Fibroblast of skin of right biceps (primary cell): Measurements from ENCODE around the gene SLCO2B1.
"Not testable (repeated sequence)": the region's sequence is repeated elsewhere in the genome, so short reads cannot be mapped to it uniquely, and the experiment has no call there.

Source experiments
- DNase-seq: peaks from one replicate; pipeline ENCODE4 v3.0.0-alpha.2; 2013

SLCO2B1 gene

GRCh38 chr11:75150879-75151278 is at the start of gene SLCO2B1:
Gene SLCO2B1, plus strand, starts transcription at chr11:75151107. Its CDS starts 275 bp downstream, at chr11:75151382.
- no peak for DNase-seq

- no peak for DNase-seq
These were observed 49.3 kb upstream of the SLCO2B1 start for GRCh38 chr11:75101424-75102128.

- peak; percentile 68 for DNase-seq
These were observed 47.4 kb upstream of the SLCO2B1 start for GRCh38 chr11:75103380-75104026.

- no peak for DNase-seq
These were observed 45.4 kb upstream of the SLCO2B1 start for GRCh38 chr11:75105462-75105925.

GRCh38 chr11:75105967-75106681 is 44.8 kb upstream of the SLCO2B1 start:
- DNase-seq = not testable (repeated sequence)

- DNase-seq = peak; percentile 19
These were observed 43.7 kb upstream of the SLCO2B1 start for GRCh38 chr11:75107187-75107586.

- DNase-seq = no peak
These were observed 38.7 kb upstream of the SLCO2B1 start for GRCh38 chr11:75112200-75112599.

GRCh38 chr11:75113030-75113429 is 37.9 kb upstream of the SLCO2B1 start:
- DNase-seq = no peak

- no peak for DNase-seq
These were observed 36.4 kb upstream of the SLCO2B1 start for GRCh38 chr11:75114465-75114864.

GRCh38 chr11:75118577-75118976 is 32.3 kb upstream of the SLCO2B1 start:
- DNase-seq = no peak

- DNase-seq = no peak
These were observed 24.3 kb upstream of the SLCO2B1 start for GRCh38 chr11:75126564-75126963.

GRCh38 chr11:75132080-75132479 is 18.8 kb upstream of the SLCO2B1 start:
- no peak for DNase-seq

- no peak for DNase-seq
These were observed 16.9 kb upstream of the SLCO2B1 start for GRCh38 chr11:75133976-75134375.

GRCh38 chr11:75135021-75135650 is 15.8 kb upstream of the SLCO2B1 start:
- no peak for DNase-seq

- no peak for DNase-seq
These were observed 15.3 kb upstream of the SLCO2B1 start for GRCh38 chr11:75135651-75136050.

- DNase-seq = peak; percentile 32
These were observed 10.4 kb upstream of the SLCO2B1 start for GRCh38 chr11:75140269-75141138.

GRCh38 chr11:75141166-75141565 is 9.7 kb upstream of the SLCO2B1 start:
- no peak for DNase-seq

GRCh38 chr11:75142714-75143419 is 8.0 kb upstream of the SLCO2B1 start:
- DNase-seq = peak; percentile 94

- no peak for DNase-seq
These were observed 7.5 kb upstream of the SLCO2B1 start for GRCh38 chr11:75143420-75143731.

GRCh38 chr11:75144716-75145014 is 6.2 kb upstream of the SLCO2B1 start:
- no peak for DNase-seq

- DNase-seq = no peak
These were observed 5.5 kb upstream of the SLCO2B1 start for GRCh38 chr11:75145196-75145971.
